ENCODE results near the gene VSTM2B. TPM values are rescaled to one million over a fixed set of nuclear protein-coding genes. Genes with fewer than 3 reads are reported as not detected.

Gene VSTM2B
- total RNA-seq, 1 donor from 2014 or later = not detected

GRCh38 chr19:29541473-29542253, 15.9 kb downstream of the VSTM2B start:
- Mint-ChIP-seq H3K27me3 (ENCODE audit: insufficient read depth, low read depth) (peaks cover 14% of the 10 kb centered on the region), H3K9me3 (peaks cover 2% of the 10 kb centered on the region), H3K27ac (no peak overlapping the region), H3K4me3 (no peak overlapping the region), H3K36me3 (no peaks in the 10 kb centered on the region), H3K4me1 (no peaks in the 10 kb centered on the region)
- H3K9me3 ChIP-seq (ENCODE audit: low read depth) = no peaks in the 10 kb centered on the region
- no peak overlapping the region for H3K4me3 ChIP-seq
- H3K79me2 ChIP-seq (ENCODE audit: low read depth) = no peaks in the 10 kb centered on the region
- no peak overlapping the region for H2AFZ ChIP-seq (replicated peaks)
- TF ChIP-seq CTCF (IDR thresholded peaks at IDR 0.05) (no peak), EZH2 (IDR thresholded peaks at IDR 0.05) (no peak), EZH2phosphoT487 (IDR thresholded peaks at IDR 0.05) (no peak)
- no peaks in the 10 kb centered on the region for H3K4me1 ChIP-seq
- H3F3A ChIP-seq (ENCODE audit: low read depth) = no peaks in the 10 kb centered on the region
- no peak overlapping the region for H3K4me2 ChIP-seq
- no peaks in the 10 kb centered on the region for H3K36me3 ChIP-seq
- H3K9ac ChIP-seq = no peak overlapping the region
- peaks cover 2% of the 10 kb centered on the region for H3K27me3 ChIP-seq
- no peak overlapping the region for H3K27ac ChIP-seq
- DNase-seq (ENCODE audit: low spot score) = no peak
- H4K20me1 ChIP-seq (ENCODE audit: low read depth) = no peaks in the 10 kb centered on the region

- H3K4me1 Mint-ChIP-seq = no peaks in the 10 kb centered on the region
- Histone ChIP-seq H3K4me1 (no peaks in the 10 kb centered on the region), H3K9me3 (ENCODE audit: low read depth) (no peaks in the 10 kb centered on the region)
These were observed 16.5 kb downstream of the VSTM2B start for GRCh38 chr19:29542327-29542726.

GRCh38 chr19:29542776-29543175, 17.0 kb downstream of the VSTM2B start:
- DNase-seq (ENCODE audit: low spot score) = no peak
- Mint-ChIP-seq H3K4me1 (no peaks in the 10 kb centered on the region), H3K36me3 (no peaks in the 10 kb centered on the region)

More at GRCh38 chr19:29542327-29542726, 16.5 kb downstream of the VSTM2B start:
- Histone ChIP-seq H3K4me2 (no peak overlapping the region), H3F3A (ENCODE audit: low read depth) (no peaks in the 10 kb centered on the region), H3K4me3 (no peak overlapping the region), H3K27ac (no peak overlapping the region), H2AFZ (replicated peaks) (no peak overlapping the region), H3K27me3 (no peaks in the 10 kb centered on the region), H4K20me1 (ENCODE audit: low read depth) (no peaks in the 10 kb centered on the region), H3K79me2 (ENCODE audit: low read depth) (no peaks in the 10 kb centered on the region), H3K36me3 (no peaks in the 10 kb centered on the region), H3K9ac (no peak overlapping the region)
- H3K27me3 Mint-ChIP-seq (ENCODE audit: insufficient read depth, low read depth) = peaks cover 14% of the 10 kb centered on the region
- TF ChIP-seq CTCF (IDR thresholded peaks at IDR 0.05) (no peak), EZH2 (IDR thresholded peaks at IDR 0.05) (no peak), EZH2phosphoT487 (IDR thresholded peaks at IDR 0.05) (no peak)
- no peak for DNase-seq (ENCODE audit: low spot score)
- H3K4me3 Mint-ChIP-seq = no peak overlapping the region
- no peaks in the 10 kb centered on the region for H3K36me3 Mint-ChIP-seq
- H3K27ac Mint-ChIP-seq = no peak overlapping the region
- peaks cover 2% of the 10 kb centered on the region for H3K9me3 Mint-ChIP-seq

More at GRCh38 chr19:29542776-29543175, 17.0 kb downstream of the VSTM2B start:
- no peak overlapping the region for H2AFZ ChIP-seq (replicated peaks)
- H3K79me2 ChIP-seq (ENCODE audit: low read depth) = no peaks in the 10 kb centered on the region
- no peaks in the 10 kb centered on the region for H3K36me3 ChIP-seq
- TF ChIP-seq EZH2 (IDR thresholded peaks at IDR 0.05) = no peak
- TF ChIP-seq EZH2phosphoT487 (IDR thresholded peaks at IDR 0.05) = no peak
- no peak for TF ChIP-seq CTCF (IDR thresholded peaks at IDR 0.05)
- no peak overlapping the region for H3K4me2 ChIP-seq
- Mint-ChIP-seq H3K27me3 (ENCODE audit: insufficient read depth, low read depth) (peaks cover 15% of the 10 kb centered on the region), H3K27ac (no peak overlapping the region), H3K9me3 (peaks cover 2% of the 10 kb centered on the region), H3K4me3 (no peak overlapping the region)
- no peaks in the 10 kb centered on the region for H4K20me1 ChIP-seq (ENCODE audit: low read depth)
- no peak overlapping the region for H3K4me3 ChIP-seq
- no peaks in the 10 kb centered on the region for H3F3A ChIP-seq (ENCODE audit: low read depth)
- H3K27ac ChIP-seq = no peak overlapping the region
- H3K9ac ChIP-seq = no peak overlapping the region
- no peaks in the 10 kb centered on the region for H3K4me1 ChIP-seq
- H3K9me3 ChIP-seq (ENCODE audit: low read depth) = no peaks in the 10 kb centered on the region
- no peaks in the 10 kb centered on the region for H3K27me3 ChIP-seq
